ENCODE results near the gene RDH11. TPM values are rescaled to one million over a fixed set of nuclear protein-coding genes. Genes with fewer than 3 reads are reported as not detected.

Gene RDH11
- total and polyA plus RNA-seq, 2 experiments from 2014 or later: 95.2 to 139 TPM

DNA sequence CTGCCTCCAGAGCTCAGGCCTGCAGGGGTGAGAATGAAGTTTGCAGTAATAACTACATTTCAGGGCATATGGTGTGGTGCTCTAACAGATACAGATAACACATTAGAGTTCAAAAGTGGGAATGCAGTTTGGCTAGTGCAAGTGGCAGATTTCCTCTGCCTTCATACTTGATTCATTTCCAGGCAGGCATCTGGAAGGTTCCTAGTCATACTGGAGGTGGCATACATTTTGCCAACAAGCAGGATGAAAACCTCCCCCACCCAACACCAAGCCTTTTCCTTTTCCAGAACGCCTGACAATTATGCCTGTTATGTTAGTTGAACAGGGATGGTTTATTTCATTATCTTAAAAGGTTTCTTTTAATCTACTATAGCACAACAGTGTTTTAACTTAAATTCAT lies 45.4 kb downstream of the RDH11 start (continued):
- TF ChIP-seq, protein P1, sequence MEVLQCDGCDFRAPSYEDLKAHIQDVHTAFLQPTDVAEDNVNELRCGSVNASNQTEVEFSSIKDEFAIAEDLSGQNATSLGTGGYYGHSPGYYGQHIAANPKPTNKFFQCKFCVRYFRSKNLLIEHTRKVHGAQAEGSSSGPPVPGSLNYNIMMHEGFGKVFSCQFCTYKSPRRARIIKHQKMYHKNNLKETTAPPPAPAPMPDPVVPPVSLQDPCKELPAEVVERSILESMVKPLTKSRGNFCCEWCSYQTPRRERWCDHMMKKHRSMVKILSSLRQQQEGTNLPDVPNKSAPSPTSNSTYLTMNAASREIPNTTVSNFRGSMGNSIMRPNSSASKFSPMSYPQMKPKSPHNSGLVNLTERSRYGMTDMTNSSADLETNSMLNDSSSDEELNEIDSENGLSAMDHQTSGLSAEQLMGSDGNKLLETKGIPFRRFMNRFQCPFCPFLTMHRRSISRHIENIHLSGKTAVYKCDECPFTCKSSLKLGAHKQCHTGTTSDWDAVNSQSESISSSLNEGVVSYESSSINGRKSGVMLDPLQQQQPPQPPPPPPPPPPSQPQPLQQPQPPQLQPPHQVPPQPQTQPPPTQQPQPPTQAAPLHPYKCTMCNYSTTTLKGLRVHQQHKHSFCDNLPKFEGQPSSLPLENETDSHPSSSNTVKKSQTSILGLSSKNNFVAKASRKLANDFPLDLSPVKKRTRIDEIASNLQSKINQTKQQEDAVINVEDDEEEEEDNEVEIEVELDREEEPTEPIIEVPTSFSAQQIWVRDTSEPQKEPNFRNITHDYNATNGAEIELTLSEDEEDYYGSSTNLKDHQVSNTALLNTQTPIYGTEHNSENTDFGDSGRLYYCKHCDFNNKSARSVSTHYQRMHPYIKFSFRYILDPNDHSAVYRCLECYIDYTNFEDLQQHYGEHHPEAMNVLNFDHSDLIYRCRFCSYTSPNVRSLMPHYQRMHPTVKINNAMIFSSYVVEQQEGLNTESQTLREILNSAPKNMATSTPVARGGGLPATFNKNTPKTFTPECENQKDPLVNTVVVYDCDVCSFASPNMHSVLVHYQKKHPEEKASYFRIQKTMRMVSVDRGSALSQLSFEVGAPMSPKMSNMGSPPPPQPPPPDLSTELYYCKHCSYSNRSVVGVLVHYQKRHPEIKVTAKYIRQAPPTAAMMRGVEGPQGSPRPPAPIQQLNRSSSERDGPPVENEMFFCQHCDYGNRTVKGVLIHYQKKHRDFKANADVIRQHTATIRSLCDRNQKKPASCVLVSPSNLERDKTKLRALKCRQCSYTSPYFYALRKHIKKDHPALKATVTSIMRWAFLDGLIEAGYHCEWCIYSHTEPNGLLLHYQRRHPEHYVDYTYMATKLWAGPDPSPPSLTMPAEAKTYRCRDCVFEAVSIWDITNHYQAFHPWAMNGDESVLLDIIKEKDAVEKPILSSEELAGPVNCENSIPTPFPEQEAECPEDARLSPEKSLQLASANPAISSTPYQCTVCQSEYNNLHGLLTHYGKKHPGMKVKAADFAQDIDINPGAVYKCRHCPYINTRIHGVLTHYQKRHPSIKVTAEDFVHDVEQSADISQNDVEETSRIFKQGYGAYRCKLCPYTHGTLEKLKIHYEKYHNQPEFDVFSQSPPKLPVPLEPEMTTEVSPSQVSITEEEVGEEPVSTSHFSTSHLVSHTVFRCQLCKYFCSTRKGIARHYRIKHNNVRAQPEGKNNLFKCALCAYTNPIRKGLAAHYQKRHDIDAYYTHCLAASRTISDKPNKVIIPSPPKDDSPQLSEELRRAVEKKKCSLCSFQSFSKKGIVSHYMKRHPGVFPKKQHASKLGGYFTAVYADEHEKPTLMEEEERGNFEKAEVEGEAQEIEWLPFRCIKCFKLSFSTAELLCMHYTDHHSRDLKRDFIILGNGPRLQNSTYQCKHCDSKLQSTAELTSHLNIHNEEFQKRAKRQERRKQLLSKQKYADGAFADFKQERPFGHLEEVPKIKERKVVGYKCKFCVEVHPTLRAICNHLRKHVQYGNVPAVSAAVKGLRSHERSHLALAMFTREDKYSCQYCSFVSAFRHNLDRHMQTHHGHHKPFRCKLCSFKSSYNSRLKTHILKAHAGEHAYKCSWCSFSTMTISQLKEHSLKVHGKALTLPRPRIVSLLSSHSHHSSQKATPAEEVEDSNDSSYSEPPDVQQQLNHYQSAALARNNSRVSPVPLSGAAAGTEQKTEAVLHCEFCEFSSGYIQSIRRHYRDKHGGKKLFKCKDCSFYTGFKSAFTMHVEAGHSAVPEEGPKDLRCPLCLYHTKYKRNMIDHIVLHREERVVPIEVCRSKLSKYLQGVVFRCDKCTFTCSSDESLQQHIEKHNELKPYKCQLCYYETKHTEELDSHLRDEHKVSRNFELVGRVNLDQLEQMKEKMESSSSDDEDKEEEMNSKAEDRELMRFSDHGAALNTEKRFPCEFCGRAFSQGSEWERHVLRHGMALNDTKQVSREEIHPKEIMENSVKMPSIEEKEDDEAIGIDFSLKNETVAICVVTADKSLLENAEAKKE (CRISPR knock-in tag; IDR thresholded peaks at IDR 0.05): no peak
- TF ChIP-seq CREB1 (CRISPR knock-in tag; IDR thresholded peaks at IDR 0.05; ENCODE audit: low read depth) (no peak), POLR2AphosphoS5 (IDR thresholded peaks at IDR 0.05; ENCODE audit: low read depth) (no peak), EZH2phosphoT487 (IDR thresholded peaks at IDR 0.05; ENCODE audit: unreplicated experiment) (no peak)
- TF ChIP-seq, protein P2, sequence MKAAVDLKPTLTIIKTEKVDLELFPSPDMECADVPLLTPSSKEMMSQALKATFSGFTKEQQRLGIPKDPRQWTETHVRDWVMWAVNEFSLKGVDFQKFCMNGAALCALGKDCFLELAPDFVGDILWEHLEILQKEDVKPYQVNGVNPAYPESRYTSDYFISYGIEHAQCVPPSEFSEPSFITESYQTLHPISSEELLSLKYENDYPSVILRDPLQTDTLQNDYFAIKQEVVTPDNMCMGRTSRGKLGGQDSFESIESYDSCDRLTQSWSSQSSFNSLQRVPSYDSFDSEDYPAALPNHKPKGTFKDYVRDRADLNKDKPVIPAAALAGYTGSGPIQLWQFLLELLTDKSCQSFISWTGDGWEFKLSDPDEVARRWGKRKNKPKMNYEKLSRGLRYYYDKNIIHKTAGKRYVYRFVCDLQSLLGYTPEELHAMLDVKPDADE (IDR thresholded peaks at IDR 0.05): no peak

DNA sequence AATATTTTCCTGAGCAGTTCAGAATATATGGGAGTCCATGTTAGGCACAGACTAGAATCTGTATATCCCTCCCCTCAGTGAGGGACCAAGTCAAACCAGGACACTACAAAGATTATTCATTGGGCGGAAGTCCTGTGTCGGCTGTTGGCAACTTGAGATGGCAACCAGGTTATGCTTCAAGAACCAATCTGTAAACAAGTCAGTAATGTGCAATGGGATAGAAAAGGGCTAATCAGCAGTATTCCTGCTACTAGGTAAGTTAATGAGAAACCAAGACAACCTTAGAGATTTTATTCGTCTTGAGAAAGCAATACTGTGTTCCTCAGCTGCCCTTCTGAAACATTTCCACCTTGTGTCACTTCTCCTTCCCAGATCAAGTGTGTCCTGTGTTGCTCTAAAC lies 49.4 kb downstream of the RDH11 start:
- H3K27ac ChIP-seq (ENCODE audit: low read depth): no peak overlapping the region
- H4K20me1 ChIP-seq (replicated peaks; ENCODE audit: insufficient read depth): peaks cover 24% of the 10 kb centered on the region; the same call in 1 of the 2 replicates
- Mint-ChIP-seq H3K27me3 (ENCODE audit: insufficient read depth, low read depth, poor library complexity) (peaks cover 3% of the 10 kb centered on the region), H3K4me3 (no peak overlapping the region), H3K4me1 (no peaks in the 10 kb centered on the region), H3K27ac (no peak overlapping the region), H3K9me3 (no peaks in the 10 kb centered on the region), H3K36me3 (ENCODE audit: low read depth) (peaks cover 33% of the 10 kb centered on the region)
- H3K27me3 ChIP-seq (ENCODE audit: insufficient read depth): no peaks in the 10 kb centered on the region
- no peaks in the 10 kb centered on the region for H3K9me2 ChIP-seq (ENCODE audit: insufficient read depth)
- no peak for DNase-seq (ENCODE audit: low spot score)
- no peak overlapping the region for H3K4me3 ChIP-seq
- H3F3A ChIP-seq (replicated peaks; ENCODE audit: low read depth): no peaks in the 10 kb centered on the region
- no peaks in the 10 kb centered on the region for H3K4me1 ChIP-seq (ENCODE audit: insufficient read depth)
- no peak for ATAC-seq
- peaks cover 29% of the 10 kb centered on the region for H3K36me3 ChIP-seq (ENCODE audit: insufficient read depth)
- no peaks in the 10 kb centered on the region for H3K79me2 ChIP-seq (replicated peaks; ENCODE audit: insufficient read depth)
- no peak overlapping the region for H3K4me2 ChIP-seq
- H2AFZ ChIP-seq: no peak overlapping the region
- TF ChIP-seq, protein P1 (CRISPR knock-in tag; IDR thresholded peaks at IDR 0.05): no peak
- TF ChIP-seq NANOG (IDR thresholded peaks at IDR 0.05; ENCODE audit: borderline replicate concordance) (no peak), JUNB (IDR thresholded peaks at IDR 0.05; ENCODE audit: unreplicated experiment) (no peak), CREB1 (CRISPR knock-in tag; IDR thresholded peaks at IDR 0.05; ENCODE audit: low read depth) (no peak)
- TF ChIP-seq, protein P2 (IDR thresholded peaks at IDR 0.05): no peak
